HG02588 (cell line): ENCODE results near the gene ACAA1.
"Not testable (repeated sequence)": the region's sequence is repeated elsewhere in the genome, so short reads cannot be mapped to it uniquely, and the experiment has no call there.

Experiments used
- ATAC-seq: cut with Tn5 transposase; IDR thresholded peaks from one replicate; pipeline ENCODE4 v1.9.1; 2021; ENCODE audit warnings: mild to moderate bottlenecking, moderate library complexity; ENCODE audit not compliant: unreplicated experiment

Gene ACAA1, protein sequence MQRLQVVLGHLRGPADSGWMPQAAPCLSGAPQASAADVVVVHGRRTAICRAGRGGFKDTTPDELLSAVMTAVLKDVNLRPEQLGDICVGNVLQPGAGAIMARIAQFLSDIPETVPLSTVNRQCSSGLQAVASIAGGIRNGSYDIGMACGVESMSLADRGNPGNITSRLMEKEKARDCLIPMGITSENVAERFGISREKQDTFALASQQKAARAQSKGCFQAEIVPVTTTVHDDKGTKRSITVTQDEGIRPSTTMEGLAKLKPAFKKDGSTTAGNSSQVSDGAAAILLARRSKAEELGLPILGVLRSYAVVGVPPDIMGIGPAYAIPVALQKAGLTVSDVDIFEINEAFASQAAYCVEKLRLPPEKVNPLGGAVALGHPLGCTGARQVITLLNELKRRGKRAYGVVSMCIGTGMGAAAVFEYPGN

DNA sequence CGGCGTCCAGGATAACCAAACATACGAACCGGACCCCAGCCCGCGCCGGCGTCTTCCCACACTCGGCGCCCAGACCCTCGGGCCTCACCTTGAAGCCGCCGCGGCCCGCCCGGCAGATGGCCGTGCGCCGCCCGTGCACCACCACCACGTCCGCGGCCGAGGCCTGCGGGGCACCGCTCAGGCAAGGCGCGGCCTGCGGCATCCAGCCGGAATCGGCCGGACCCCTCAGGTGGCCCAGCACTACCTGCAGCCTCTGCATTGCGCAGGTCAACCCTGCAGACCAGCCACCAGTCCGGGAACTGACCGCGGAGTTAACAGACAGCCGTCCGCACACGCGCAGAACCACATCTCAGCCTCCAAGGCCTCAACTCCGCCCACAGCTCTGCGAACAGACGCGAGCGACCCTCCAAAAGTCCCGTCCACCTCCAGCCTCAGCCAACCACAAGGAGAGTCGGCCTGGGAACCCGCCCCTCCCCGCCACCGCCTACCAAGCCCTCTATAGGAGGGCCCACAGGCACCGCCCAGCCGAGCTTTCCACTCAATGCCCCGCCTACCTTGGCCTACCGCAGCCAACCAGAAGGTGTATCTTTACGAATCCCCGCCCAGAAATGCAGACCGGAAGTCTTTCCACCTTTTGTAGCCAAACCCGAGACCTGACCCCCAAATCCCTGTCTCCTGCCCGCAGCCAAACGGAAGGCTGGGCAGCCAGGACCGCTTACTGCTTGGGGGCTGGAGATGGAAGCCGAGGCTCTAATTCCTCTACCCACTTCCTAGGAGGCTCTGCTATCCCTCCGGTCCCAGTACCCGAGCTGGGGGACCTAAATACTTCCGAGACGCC, at the start of gene ACAA1:
ACAA1 (minus strand) TSS at position 351 of the 838 bp plus-strand sequence; CDS start at position 259, 92 bp downstream.
- peak; percentile 89 for ATAC-seq

DNA sequence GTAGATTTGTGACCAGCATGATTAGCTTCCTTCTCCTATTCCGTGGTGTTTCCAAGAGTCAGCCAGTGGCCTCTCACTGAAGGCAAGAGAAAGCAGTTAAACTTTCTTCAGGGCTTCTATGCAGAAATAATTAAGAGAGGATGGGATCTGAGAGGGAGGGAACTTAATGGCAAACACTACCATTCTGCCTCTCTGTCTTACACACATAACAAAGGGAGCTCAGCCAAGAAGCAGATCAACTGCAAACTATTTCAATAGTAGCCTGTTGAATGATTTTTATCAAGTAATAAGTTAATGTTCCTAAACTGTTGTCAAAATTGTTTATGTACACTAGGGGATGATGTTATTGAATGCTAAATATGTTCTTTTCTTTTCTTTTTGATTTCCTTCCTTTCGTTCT, 40.3 kb upstream of the ACAA1 start:
- ATAC-seq: no peak

DNA sequence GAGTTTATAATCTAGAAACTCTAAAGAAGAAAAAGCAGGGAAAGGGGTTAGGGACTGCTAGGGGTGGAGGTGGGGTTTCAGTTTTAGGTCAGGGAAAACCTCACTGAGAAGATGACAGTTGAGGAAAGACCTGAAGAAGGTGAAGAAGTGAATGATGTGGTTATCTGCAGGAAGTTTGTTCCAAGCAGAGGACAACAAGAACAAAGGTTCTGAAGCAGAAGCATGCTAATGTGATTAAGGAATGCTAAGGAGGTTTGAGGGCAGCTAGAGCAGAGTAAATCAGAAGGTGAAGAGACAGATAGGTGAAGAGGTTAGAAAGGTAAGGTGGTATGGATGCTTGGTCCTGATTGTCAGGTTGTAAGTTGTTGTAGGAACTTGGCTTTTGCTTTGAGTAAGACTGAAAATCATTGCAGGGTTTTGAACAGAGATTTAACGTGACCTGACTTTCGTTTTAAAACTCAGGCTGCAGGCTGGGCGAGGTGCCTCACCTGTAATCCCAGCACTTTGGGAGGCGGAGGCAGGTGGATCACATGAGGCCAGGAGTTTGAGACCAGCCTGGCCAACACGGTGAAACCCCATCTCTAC, 37.0 kb upstream of the ACAA1 start:
- ATAC-seq: no peak

DNA sequence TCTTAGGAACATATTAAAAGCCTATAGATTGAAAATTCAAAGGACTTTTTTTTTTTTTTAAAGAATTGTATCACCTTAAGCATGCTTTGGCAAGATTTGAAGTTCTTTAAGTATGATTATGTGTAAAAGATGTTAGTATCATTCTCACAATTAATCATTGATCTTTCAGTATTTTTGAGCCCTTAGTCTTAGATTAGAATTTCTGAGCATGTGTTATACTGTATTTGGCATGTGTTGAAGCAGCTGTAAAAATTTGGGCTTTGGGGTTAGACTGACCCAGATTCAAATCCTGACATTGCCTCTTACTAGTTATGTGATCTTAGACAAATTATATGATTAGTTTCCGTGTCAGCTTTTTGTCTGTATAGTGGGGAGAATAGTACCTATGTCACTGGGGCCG, 34.7 kb upstream of the ACAA1 start:
- ATAC-seq: no peak

DNA sequence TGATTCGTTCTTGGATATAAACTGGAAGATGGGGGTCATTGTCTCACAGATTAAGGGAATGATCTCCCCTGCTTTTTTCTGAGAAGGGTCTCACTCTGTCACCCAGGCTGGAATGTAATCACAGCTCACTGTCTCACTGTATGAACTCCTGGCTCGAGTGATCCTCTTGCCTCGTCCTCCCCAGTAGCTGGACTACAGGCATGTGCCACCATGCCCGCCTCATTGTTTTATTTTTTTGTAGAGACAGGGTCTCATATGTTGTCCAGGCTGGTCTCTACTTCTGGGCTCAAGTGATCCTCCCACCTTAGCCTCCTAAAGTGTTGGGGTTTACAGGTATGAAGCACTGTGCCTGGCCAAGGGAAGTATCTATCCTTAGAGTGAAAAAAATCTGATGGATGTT, 33.8 kb upstream of the ACAA1 start:
- ATAC-seq: no peak

DNA sequence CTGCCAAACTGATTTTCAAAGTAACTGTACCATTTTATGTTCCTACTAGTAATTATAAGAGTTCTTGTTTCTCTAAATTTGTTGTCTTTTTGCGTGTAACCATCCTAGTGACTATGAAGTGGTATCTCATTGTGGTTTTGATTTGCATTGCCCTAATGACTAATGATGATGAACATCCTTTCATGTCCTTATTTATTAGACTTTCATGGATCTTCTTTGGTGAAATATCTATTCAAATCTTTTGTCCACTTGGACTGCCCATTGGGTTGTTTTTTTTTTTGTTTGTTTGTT, 32.0 kb upstream of the ACAA1 start:
- ATAC-seq: no peak

DNA sequence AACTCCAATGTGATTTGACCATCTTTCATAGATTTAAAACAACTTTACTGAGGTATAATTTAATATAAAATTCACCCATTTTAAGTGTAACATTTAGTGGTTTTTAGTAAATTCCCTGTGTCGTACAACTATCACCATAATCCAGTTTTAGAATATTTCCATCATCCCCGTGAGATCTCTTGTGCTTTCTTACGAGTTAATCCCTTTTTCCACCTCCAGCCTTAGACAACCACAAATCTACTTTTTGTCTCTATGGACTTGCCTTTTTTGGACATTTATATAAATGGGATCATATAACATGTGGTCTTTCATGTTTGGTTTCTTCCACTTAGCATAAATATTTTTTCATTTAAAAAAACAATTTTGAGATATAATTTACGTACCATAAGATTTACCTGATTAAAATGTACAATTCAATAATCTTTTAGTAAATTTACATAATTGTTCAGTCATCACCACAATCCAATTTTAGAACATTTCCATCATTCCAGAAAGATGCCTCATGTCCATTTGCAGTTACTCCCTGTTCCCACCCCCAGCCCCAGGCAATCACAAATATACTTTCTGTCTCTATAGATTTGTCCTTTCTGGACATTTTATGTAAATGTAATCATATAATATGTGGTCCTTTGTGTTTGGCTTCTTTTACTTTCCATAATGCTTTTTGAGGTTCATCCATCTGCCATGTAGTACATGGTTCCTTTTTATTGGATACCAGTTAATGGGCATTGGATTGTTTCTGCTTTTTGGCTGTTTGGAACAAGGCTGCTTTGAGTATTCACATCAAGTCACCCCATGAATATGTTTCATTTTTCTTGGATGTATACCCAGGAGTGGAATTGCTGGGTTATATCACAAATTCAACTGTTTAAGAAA, 31.5 kb upstream of the ACAA1 start:
- no peak for ATAC-seq

DNA sequence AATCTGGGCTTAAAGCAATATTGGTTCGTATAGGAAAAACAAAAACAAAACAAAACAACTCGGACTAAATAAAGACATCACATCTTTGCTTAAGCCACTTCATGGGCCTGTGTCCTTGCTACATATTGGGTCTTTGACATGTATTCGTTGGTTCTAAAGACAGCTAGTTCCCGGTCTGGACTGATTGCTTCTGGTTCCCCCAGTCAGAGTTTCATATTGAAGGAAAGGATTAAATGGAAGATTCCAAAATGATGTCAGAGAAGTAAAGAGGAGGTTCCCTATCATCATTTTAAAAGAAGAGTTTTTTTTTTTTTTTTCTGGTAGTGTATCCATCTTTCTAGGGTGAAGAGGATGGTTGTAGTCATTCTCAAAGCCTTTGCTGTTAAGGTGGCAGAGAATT, 30.7 kb upstream of the ACAA1 start:
- no peak for ATAC-seq

DNA sequence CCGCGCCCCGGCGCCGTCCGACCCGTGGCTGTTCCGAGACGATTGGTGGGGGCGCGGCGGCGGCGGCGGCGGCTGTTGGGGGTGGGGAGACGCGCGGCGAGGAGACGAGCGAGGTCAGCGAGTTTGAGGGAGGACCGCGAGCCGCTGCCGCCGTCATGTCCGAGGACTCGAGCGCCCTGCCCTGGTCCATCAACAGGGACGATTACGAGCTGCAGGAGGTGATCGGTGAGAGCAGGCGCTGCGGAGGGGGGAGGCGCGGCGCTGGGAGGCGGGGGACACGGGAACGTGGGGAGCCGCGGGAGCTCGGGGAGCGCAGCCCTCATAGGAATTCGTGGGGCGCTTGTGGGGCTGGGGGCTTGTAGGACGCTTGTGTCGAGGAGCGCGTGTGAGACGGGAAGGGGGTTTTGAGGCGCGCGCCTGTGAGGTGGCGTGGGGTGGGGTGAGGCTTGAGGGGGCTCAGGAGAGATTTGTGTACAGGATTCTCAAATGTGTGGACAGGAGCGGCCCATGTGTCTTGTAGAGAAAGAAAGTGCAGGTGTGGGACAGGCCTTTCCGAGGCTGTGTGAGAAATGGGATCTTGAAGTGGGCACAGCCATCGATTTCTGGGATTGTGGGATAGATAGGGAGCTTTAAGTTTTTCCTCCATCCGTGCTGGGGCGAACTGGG, 28.9 kb upstream of the ACAA1 start:
- ATAC-seq: no peak

DNA sequence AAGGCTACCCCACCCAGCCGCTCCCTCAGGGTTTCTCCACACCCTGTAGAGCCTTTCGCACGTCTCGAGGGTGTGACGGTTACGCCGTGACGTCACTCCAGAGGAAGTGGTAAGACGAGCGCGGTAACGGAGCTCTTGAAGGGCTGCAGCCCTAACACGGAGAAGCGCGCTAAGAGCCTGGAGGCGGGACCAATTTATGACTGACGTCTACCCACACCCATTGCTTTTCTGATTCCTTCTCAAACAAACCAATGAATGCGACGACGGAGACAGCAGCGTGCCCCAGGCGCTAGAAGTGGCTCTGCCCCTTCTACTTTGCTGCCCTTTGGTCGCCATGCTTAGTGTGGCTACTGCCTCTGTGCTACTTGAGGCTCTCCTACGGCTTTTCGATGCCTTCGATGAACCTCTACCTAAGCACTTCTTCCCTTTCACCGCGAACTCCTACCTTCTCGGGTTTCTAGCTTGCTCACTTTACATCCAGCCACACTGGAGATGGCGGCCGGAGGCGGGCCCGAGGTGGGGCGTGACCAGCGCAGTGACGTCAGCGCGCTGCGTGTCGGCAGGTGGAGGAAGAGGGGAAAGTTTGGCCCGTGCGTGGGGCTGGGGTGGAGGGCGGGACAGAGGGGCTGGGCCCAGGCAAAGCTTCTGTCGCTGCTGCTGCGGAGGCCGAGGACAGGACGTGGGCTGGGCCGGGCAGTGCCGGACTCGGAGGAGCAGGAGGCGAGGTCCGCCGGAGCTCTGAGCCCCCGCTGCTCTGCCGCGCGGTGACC, 28.2 kb upstream of the ACAA1 start, which contains the start of gene OXSR1:
OXSR1 (plus strand) TSS at position 586 of the 770 bp plus-strand sequence. CDS start 340 bp downstream, outside the sequence.
- peak; percentile 87 for ATAC-seq

DNA sequence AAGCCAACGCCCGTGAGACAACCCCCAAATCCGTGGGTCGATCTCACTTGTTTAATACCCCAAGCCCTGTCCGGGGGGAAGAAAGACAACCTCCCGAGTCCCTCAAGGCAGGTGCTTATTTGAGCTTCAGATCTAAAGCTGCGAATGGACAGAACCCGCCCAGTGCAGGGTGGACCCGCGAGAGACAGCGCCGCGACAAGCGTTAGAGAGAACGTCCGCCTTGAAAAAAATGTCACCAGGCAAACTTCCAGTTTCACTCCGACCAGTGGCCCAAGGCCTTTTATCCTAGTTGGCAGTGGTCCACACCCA, 27.7 kb upstream of the ACAA1 start:
- ATAC-seq: no peak

DNA sequence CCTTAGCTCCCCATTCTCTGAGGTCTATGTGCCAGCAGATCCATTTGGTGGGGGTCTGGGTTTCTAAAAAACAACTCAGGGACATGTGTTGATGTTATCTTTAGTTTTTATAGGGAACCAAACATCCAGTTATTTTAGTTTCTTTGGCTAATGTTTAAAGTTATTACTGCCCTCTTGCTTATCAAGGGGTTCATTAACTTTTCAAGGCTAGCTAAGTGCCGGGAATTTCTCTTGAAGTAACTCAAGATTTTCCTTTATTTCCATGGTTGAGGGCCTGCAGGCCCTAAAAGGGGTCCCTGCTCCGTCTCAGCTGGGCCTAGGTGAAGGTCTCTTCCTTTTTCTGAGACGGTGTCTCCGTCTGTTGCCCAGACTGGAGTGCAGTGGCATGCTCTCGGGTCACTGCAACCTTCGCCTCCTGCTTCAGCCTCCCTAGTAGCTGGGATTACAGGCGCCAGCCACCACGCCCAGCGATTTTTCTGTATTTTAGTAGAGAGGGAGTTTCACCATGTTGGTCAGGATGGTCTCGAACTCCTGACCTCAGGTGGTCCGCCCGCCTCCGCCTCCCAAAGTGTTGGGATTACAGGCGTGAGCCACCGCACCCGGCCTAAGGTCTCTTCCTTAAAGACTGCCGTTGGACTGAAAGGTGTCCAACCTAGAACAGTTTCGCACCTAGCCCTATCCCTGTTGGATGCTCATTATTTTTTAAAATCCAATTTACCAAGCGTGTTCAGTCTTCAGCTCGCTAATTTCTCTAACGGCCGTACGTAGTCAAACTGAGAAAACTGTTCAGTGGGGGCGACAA, 27.1 kb upstream of the ACAA1 start:
- ATAC-seq: no peak

DNA sequence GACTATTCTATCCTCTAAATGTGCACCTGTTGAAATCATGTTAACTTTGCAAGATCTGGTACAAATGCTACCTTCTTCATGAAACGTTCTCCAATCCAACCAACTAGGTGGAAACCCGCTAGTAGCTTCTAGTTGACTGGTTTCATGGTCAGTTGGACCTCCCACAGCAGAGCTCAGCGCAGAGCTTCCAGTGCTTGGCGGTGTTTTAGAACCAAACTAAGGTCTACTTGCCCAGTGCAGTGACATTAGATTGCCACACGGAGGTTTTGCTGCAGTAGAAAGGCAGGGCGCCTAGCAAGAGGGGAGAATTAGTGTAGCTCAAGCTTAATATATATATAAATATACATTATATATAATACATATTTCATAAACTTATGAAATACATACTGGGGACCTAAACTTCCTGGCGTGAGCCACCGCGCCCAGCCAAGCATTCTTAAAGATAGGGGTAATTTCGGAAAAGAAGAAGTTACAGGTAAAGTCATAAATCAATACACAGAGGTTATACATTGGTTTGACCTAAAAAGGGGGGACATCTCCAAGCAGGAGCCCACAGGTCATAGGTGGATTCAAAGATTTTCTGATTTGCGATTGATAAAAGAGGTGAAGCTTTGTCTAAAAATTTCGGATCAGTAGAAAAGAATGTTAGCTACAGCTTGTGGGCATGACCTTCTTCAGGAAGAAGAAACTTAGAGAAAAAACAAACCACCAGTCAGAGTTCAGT, 26.4 kb upstream of the ACAA1 start:
- ATAC-seq: no peak

DNA sequence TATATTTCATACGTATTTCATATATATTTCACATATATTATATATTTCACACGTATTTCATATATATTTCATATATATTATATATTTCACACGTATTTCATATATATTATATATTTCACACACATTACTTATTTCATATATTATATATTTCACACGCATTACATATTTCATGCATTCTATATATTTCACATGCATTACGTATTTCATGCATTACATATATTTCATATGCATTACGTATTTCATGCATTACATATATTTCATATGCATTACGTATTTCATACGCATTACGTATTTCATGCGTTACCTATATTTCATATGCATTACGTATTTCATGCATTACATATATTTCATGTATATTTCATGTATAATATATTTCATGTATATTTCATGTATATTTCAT, 23.8 kb upstream of the ACAA1 start:
- not testable (repeated sequence) for ATAC-seq

DNA sequence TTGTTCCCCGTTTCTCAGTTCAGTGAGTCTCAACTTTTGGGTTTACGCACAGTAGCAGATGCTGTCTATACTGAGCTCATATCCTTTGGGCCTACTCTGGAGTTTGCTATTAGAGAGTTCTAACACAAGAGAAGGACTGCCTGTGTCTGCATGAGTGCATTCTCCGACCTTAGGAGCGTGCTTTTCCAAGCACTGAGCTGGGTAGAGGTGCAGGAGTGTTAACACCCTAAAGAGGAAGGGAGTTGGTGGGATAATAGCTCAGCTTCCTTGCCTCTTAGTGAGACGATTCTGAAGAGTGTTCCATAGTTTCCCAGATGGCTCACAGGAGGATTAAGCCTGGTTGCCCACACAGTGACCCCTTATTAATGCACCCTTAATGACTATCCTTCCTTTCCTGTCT, 21.5 kb upstream of the ACAA1 start:
- ATAC-seq: no peak

DNA sequence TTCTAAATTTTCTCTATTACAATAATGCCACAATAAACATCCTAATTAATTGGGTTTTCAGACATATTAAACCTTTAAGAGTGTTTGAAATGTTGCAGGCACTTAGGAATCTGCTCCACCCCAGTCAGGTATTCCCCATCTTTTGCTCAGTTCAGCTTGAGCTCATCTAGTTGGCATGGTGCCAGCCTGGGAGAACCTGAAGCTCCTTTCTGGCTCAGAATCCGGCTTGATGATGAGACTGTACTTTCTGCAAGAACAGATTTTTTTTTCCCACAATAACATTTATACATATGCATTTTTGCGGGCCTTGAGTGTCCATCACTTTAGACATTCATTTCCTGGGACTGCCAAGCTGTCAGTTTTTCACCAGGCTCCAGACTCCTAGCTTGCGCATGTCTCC, 20.7 kb upstream of the ACAA1 start:
- ATAC-seq: no peak

DNA sequence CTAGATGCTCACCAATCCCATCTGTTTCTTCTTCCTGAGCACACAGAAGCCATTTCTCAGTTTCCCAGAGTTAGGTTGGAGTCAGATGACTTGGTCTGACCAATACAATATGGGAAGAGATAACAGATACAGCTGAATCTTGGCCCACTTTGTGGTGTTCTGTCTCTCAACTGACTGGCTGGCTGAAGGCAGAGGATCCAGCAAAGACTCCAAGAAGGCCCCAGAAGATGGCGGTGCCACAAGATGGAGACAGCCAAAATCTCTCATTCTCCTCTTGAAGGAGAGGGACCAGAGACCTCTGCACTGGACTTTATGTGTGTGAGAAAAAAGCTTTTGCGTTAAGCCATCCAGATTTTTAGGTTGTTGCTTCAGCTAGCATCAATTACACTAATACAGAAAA, 20.2 kb upstream of the ACAA1 start:
- no peak for ATAC-seq

DNA sequence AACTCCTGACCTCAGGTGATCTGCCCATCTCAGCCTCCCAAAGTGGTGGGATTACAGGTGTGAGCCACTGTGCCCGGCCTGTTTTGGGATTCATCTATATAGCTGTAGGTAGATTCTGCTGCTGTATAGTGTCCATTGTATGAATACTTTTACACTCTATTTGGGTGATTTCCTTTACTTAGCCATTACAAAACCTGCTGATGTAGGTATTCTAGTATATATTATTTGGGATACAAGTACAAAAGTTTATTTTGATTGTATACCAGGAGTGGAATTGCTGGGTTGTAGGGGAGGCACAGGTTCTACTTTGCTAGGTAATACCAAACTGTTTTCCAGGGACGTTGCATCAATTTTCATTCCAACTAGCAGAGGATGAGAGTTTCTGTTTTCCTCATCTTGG, 18.9 kb upstream of the ACAA1 start:
- ATAC-seq: no peak
